ENCODE measurements around the gene SLIT3.

- TF ChIP-seq CTCF (IDR thresholded peaks at IDR 0.05) (no peak), POLR2A (IDR thresholded peaks at IDR 0.05) (no peak)
Observed at GRCh38 chr5:168694289-168694688, 606.6 kb downstream of the SLIT3 start.
